ENCODE results near the gene CTSS. TPM values are rescaled to one million over a fixed set of nuclear protein-coding genes. Genes with fewer than 3 reads are reported as not detected.

The CTSS gene
- total RNA-seq = 100 to 1,000 TPM; 495 to 685 (median 618) TPM
- 100 to 1,000 TPM; 117 to 181 (median 137) TPM for polyA plus RNA-seq
- long read RNA-seq, donor 1, full-length matches to known transcripts = 64 of 212 reads
- long read RNA-seq, donor 1, partial matches to known transcripts = 148 of 212 reads
- long read RNA-seq, donor 1, other reads (novel, unspliced or antisense) = 0 of 212 reads
- long read RNA-seq, donor 2, full-length matches to known transcripts = 79 of 106 reads
- long read RNA-seq, donor 2, partial matches to known transcripts = 27 of 106 reads
- long read RNA-seq, donor 2, other reads (novel, unspliced or antisense) = 0 of 106 reads

GRCh38 chr1:150765296-150765976, at the start of gene CTSS:
Gene CTSS (minus strand): TSS chr1:150765778. CDS start chr1:150764763, 1,015 bp downstream.
- intact Hi-C loops (cut with DNase I; ENCODE audit: low total_unique reads) = no loop called here
- no peaks in the 10 kb centered on the region for H3K9me3 ChIP-seq
- TF ChIP-seq CTCF (IDR thresholded peaks at IDR 0.05 in 8 of 11, conservative IDR thresholded peaks at IDR 0.05 in 3 of 11) = no peak
- peak in 1 of 3 donors; percentile 57 for TF ChIP-seq POLR2A (IDR thresholded peaks at IDR 0.05)
- TF ChIP-seq POLR2AphosphoS5 (IDR thresholded peaks at IDR 0.05) = no peak
- WGBS, 5 donors = 0 to 2% (median 0%) methylated on average over 4 of the region's 4 CpGs
- H3K4me1 ChIP-seq = peaks cover 31 to 65% (median 49%) of the 10 kb centered on the region in 6 donors
- peaks cover 0 to 32% (median 5%) of the 10 kb centered on the region in 6 donors for H3K36me3 ChIP-seq
- no peak for DNase-seq
- peak within 1 kb of the TSS; percentile 79 to 92 (median 90) for H3K27ac ChIP-seq
- H3K4me3 ChIP-seq = peak within 1 kb of the TSS; percentile 33 to 75 (median 48)
- H3K27me3 ChIP-seq (replicated peaks in 1 of 7) = no peaks in the 10 kb centered on the region

GRCh38 chr1:150813028-150813707, 47.6 kb upstream of the CTSS start:
- DNase-seq = peak; percentile 84
- TF ChIP-seq CTCF (IDR thresholded peaks at IDR 0.05 in 8 of 11, conservative IDR thresholded peaks at IDR 0.05 in 3 of 11) (peak in 10 of 11 experiments; percentile 23 to 78 (median 50)), POLR2A (IDR thresholded peaks at IDR 0.05) (no peak), POLR2AphosphoS5 (IDR thresholded peaks at IDR 0.05) (peak in 2 of 3 donors; percentile 28 to 63)
- no peaks in the 10 kb centered on the region for H3K9me3 ChIP-seq
- peak overlapping the region in 2 of 8 donors; percentile 5 to 12 for H3K27ac ChIP-seq
- H3K27me3 ChIP-seq (replicated peaks in 1 of 7) = no peaks in the 10 kb centered on the region
- WGBS, 5 donors = 67 to 79% (median 73%) methylated on average over 5 of the region's 5 CpGs
- peaks cover 11 to 82% (median 76%) of the 10 kb centered on the region in 6 donors for H3K36me3 ChIP-seq
- no peak overlapping the region for H3K4me3 ChIP-seq
- intact Hi-C loops (cut with DNase I; ENCODE audit: low total_unique reads) = no loop called here
- peaks cover 0 to 10% (median 3%) of the 10 kb centered on the region in 6 donors for H3K4me1 ChIP-seq

DNA sequence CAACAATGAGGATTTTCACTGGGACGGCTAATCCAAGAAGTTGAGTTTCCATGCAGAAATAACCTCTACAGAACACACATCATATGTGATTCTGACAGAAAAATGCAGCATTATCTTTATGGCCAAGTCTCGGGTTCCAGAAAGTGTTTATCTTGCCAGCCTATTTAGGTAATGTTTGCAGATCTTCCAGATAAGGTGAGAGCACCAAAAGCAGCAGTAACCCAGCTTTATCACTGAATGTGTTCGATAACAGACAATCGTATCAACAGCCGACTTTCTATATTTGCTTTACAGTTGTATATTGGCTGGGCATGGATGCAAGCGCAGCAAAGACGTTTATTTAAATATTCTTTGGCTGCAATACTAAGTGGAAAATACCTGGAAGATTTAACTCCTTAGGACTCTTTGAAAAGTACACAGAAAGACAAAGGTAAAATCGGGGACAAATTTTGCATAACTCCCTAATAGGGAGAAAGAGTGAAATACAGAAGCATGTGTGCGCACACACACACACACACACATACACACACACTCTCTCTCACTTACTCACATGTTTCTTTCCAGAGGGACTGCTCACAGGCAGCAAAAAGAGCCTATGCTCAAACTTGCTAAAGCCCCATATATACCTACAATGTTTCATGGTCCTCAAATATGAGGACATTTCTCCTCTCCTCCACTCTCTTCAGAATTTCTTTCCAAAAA, 45.5 kb upstream of the CTSS start:
- intact Hi-C loops (cut with DNase I; ENCODE audit: low total_unique reads) = no loop called here
- Histone ChIP-seq H3K27ac (no peak overlapping the region), H3K4me3 (no peak overlapping the region), H3K4me1 (peaks cover 6 to 28% (median 12%) of the 10 kb centered on the region in 6 donors), H3K9me3 (no peaks in the 10 kb centered on the region), H3K36me3 (peaks cover 9 to 62% (median 55%) of the 10 kb centered on the region in 6 donors), H3K27me3 (replicated peaks in 1 of 7) (no peaks in the 10 kb centered on the region)
- no peak for DNase-seq
- no peak for TF ChIP-seq POLR2AphosphoS5 (IDR thresholded peaks at IDR 0.05)
- no peak for TF ChIP-seq POLR2A (IDR thresholded peaks at IDR 0.05)
- TF ChIP-seq CTCF (IDR thresholded peaks at IDR 0.05 in 8 of 11, conservative IDR thresholded peaks at IDR 0.05 in 3 of 11) = no peak
- WGBS, 5 donors = 86 to 91% (median 89%) methylated on average over 9 of the region's 9 CpGs
